IPS DF 6.9 (cell line): Measurements from ENCODE around the gene REEP3.
"Not testable (repeated sequence)": the region's sequence is repeated elsewhere in the genome, so short reads cannot be mapped to it uniquely, and the experiment has no call there.

Experiments used
- DNase-seq: peaks from one replicate; pipeline ENCODE4 v3.0.0-alpha.2; 2013; ENCODE audit warnings: low read depth, low spot score
- H3K27ac ChIP-seq: one replicate; pipeline ENCODE4 v1.5.1; 2013; ENCODE audit warnings: low read length, control low read depth
- H3K27me3 ChIP-seq: 2 replicates; pipeline ENCODE4 v1.6.1; 2013; ENCODE audit warnings: mild to moderate bottlenecking, low read length; ENCODE audit not compliant: control insufficient read depth, insufficient read depth
- H3K36me3 ChIP-seq: 2 replicates; pipeline ENCODE4 v1.6.1; 2013; ENCODE audit warnings: low read length; ENCODE audit not compliant: control insufficient read depth, insufficient read depth
- H3K4me1 ChIP-seq: 2 replicates; pipeline ENCODE4 v1.6.1; 2013; ENCODE audit warnings: low read length; ENCODE audit not compliant: control insufficient read depth, insufficient read depth
- H3K4me3 ChIP-seq: 2 replicates; pipeline ENCODE4 v1.5.1; 2013; ENCODE audit warnings: mild to moderate bottlenecking, low read length
- H3K9me3 ChIP-seq: 2 replicates; pipeline ENCODE4 v1.6.1; 2013; ENCODE audit warnings: low read length, inconsistent platforms; ENCODE audit not compliant: control insufficient read depth, insufficient read depth
- WGBS: extraction: QIAGEN DNeasy Blood & Tissue Kit; methylation state at CpG from one replicate; pipeline ENCODE4 v1.1.7; 2013; ENCODE audit warnings: mixed read lengths, missing lambda C conversion rate; ENCODE audit not compliant: insufficient read length, insufficient coverage; 5-methylcytosine and 5-hydroxymethylcytosine counted together

The REEP3 gene

DNA sequence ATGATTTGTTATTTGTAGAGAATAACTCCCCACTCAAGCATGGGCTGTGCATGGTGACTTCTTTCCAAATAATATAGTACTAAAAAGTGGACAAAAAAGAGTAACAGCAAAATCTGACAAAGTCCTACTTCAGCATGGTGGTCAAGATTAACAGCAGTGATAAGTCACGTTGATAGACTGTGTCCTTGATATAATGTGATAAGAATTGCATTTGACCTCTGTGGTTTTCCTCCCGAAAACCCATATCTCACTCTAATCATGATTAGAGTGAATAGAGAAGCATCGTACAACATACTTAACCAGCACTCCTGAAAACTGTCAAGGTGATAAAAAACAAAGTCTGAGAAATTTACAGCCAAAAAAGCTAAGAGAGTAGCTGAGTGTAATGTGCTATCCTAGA, 42.4 kb downstream of the REEP3 start:
- DNase-seq = no peak
- Histone ChIP-seq H3K4me3 (no peak overlapping the region), H3K36me3 (no peaks in the 10 kb centered on the region), H3K27me3 (no peaks in the 10 kb centered on the region), H3K27ac (no peak overlapping the region), H3K4me1 (no peaks in the 10 kb centered on the region; the same call in 1 of the 2 replicates), H3K9me3 (no peaks in the 10 kb centered on the region)
- no CpG with 5 or more reads among the region's 3 CpGs for WGBS

DNA sequence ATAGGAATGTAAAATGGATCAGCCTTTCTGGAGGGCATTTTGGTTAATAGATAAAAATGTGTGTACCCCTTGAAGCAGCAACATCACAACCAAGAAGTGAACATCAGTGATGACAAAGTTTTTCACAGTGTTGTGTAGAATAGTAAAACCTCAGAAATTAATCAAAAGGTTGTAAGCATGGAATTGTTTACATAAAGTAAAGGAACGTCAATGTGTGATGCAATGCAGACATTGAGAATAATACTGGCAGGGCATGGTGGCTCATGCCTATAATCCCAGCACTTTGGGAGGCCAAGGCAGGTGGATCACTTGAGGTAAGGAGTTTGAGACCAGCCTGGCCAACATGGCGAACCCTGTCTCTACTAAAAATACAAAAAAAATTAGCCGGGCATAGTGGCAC, 43.5 kb downstream of the REEP3 start:
- not testable (repeated sequence) for H3K27ac ChIP-seq, H3K36me3 ChIP-seq, DNase-seq, H3K9me3 ChIP-seq, H3K4me3 ChIP-seq, H3K27me3 ChIP-seq, H3K4me1 ChIP-seq
- WGBS = no CpG with 5 or more reads among the region's 3 CpGs

DNA sequence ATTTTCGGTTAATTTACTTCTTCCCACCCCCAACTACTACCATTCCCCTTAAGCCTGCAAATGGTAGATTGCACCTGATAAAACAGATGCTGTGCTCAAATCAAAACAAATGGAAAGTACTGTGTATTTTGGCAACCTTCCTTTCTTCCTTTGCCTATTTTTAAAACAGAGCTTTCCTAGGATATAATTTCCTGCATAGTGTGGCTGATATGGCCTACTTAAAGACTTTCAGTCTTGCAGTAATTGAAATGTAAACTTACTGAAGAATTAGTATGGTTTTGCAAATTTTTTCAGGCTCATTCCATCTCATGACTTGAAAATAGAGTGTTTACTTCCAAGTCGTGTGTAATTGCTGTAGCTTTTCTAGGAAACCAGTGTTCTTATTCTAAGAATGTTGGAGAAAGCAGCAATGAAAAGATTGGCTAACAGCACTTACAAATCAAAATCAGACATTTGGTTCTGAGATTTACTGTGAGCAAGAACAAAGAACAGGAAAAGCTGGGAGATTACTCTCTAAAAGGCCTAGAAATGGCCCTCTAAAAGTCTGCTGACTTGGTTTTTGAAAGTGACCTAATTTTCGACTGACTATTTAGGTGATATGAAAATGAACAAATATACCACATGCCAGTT, 52.0 kb downstream of the REEP3 start:
- H3K9me3 ChIP-seq = no peaks in the 10 kb centered on the region
- H3K36me3 ChIP-seq = no peaks in the 10 kb centered on the region
- no peaks in the 10 kb centered on the region for H3K27me3 ChIP-seq
- H3K27ac ChIP-seq = no peak overlapping the region
- no CpG with 5 or more reads among the region's 3 CpGs for WGBS
- H3K4me1 ChIP-seq = no peaks in the 10 kb centered on the region
- no peak for DNase-seq
- H3K4me3 ChIP-seq = no peak overlapping the region

- no CpG with 5 or more reads among the region's 2 CpGs for WGBS
- no peaks in the 10 kb centered on the region for H3K36me3 ChIP-seq
- H3K9me3 ChIP-seq = no peaks in the 10 kb centered on the region
- no peak overlapping the region for H3K27ac ChIP-seq
- DNase-seq = no peak
- H3K4me3 ChIP-seq = no peak overlapping the region
- H3K4me1 ChIP-seq = no peaks in the 10 kb centered on the region
- no peaks in the 10 kb centered on the region for H3K27me3 ChIP-seq
These were observed 52.8 kb downstream of the REEP3 start for GRCh38 chr10:63574011-63574410.

GRCh38 chr10:63576501-63576900, 55.3 kb downstream of the REEP3 start:
- no peak for DNase-seq
- H3K4me3 ChIP-seq = no peak overlapping the region
- H3K9me3 ChIP-seq = no peaks in the 10 kb centered on the region
- WGBS = no CpG with 5 or more reads among the region's 1 CpG
- H3K27ac ChIP-seq = no peak overlapping the region
- no peaks in the 10 kb centered on the region for H3K36me3 ChIP-seq
- no peaks in the 10 kb centered on the region for H3K4me1 ChIP-seq
- H3K27me3 ChIP-seq = no peaks in the 10 kb centered on the region

DNA sequence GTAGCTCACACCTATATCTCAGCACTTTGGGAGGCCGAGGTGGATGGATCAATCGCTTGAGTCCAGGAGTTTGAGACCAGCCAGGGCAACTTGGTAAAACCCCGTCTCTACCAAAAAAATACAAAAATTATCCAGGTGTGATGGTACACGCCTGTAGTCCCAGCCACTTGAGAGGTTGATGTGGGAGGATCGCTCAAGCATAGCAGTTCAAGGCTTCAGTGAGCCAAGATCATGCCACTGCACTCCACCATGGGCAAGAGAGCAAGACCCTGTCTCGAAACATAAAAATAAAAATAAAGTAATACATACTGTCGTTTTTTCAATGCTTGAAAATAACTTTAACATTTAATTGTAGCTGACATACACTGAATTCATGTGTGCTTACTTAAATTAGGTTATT, 57.3 kb downstream of the REEP3 start:
- H3K27me3 ChIP-seq = no peaks in the 10 kb centered on the region

GRCh38 chr10:63579371-63580014, 58.3 kb downstream of the REEP3 start:
- Histone ChIP-seq H3K4me1 (no peaks in the 10 kb centered on the region), H3K27me3 (no peaks in the 10 kb centered on the region), H3K4me3 (no peak overlapping the region), H3K36me3 (no peaks in the 10 kb centered on the region), H3K27ac (no peak overlapping the region), H3K9me3 (no peaks in the 10 kb centered on the region)
- DNase-seq = no peak

More for the DNA sequence above, 57.3 kb downstream of the REEP3 start:
- Histone ChIP-seq H3K9me3 (no peaks in the 10 kb centered on the region), H3K27ac (no peak overlapping the region), H3K4me1 (no peaks in the 10 kb centered on the region), H3K36me3 (no peaks in the 10 kb centered on the region), H3K4me3 (no peak overlapping the region)
- DNase-seq = no peak
- WGBS = no CpG with 5 or more reads among the region's 7 CpGs

DNA sequence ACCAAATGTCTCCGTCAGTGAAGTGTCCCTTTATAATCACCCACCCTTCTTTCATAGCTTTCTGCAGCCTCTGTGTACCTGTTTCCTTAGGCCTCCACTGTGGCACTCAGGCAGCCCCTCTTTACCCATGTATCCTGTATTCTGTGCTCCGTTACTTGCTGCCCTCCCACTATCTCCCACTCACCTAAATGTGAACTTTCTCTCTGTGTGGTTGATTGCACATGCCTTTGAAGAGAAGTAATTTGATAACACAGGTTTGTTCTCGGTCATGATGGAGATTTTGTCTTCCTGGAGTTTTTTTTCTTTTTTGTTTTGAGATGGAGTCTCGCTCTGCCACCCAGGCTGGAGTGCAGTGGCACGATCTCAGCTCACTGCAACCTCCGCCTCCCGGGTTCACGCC, 61.5 kb downstream of the REEP3 start:
- H3K4me1 ChIP-seq = no peaks in the 10 kb centered on the region
- H3K9me3 ChIP-seq = no peaks in the 10 kb centered on the region
- no peaks in the 10 kb centered on the region for H3K27me3 ChIP-seq
- no peak overlapping the region for H3K27ac ChIP-seq
- no peaks in the 10 kb centered on the region for H3K36me3 ChIP-seq
- H3K4me3 ChIP-seq = no peak overlapping the region
- WGBS = no CpG with 5 or more reads among the region's 8 CpGs
- DNase-seq = no peak

- DNase-seq = no peak
- H3K36me3 ChIP-seq = no peaks in the 10 kb centered on the region
- H3K4me3 ChIP-seq = no peak overlapping the region
- no peaks in the 10 kb centered on the region for H3K4me1 ChIP-seq
- H3K27ac ChIP-seq = no peak overlapping the region
- no CpG with 5 or more reads among the region's 3 CpGs for WGBS
- no peaks in the 10 kb centered on the region for H3K27me3 ChIP-seq
- no peaks in the 10 kb centered on the region for H3K9me3 ChIP-seq
These were observed 62.2 kb downstream of the REEP3 start for GRCh38 chr10:63583397-63583796.

- Histone ChIP-seq H3K4me1 (no peaks in the 10 kb centered on the region), H3K36me3 (no peaks in the 10 kb centered on the region), H3K27ac (no peak overlapping the region), H3K4me3 (no peak overlapping the region), H3K27me3 (no peaks in the 10 kb centered on the region), H3K9me3 (no peaks in the 10 kb centered on the region)
- no peak for DNase-seq
- no CpG with 5 or more reads among the region's 5 CpGs for WGBS
These were observed 62.9 kb downstream of the REEP3 start for GRCh38 chr10:63583909-63584724.

GRCh38 chr10:63584725-63585035, 63.5 kb downstream of the REEP3 start:
- H3K27ac ChIP-seq = no peak overlapping the region
- H3K9me3 ChIP-seq = no peaks in the 10 kb centered on the region
- no peak overlapping the region for H3K4me3 ChIP-seq
- no peak for DNase-seq
- H3K27me3 ChIP-seq = no peaks in the 10 kb centered on the region
- H3K36me3 ChIP-seq = no peaks in the 10 kb centered on the region
- no peaks in the 10 kb centered on the region for H3K4me1 ChIP-seq
